DOHH2 (cell line): ENCODE data around the gene STX18.

ENCODE experiments used
- H3F3A ChIP-seq: fragments of 200-600 bp; sonication (generic), shearing (Covaris generic); 2 replicates; pipeline ENCODE4 v1.6.0; 2016; ENCODE audit warnings: antibody characterized with exemption, mild to moderate bottlenecking; ENCODE audit not compliant: control insufficient read depth, insufficient read depth
- H3K27ac ChIP-seq: fragments of 200-600 bp; sonication (generic); 2 replicates; pipeline ENCODE4 v1.5.1; 2014; ENCODE audit warnings: low read depth, mild to moderate bottlenecking, low read length, moderate library complexity
- H3K27me3 ChIP-seq: fragments of 200-600 bp; sonication (generic); 2 replicates; pipeline ENCODE4 v1.6.1; 2014; ENCODE audit warnings: mild to moderate bottlenecking, low read length, mixed read lengths; ENCODE audit not compliant: control insufficient read depth
- H3K36me3 ChIP-seq: fragments of 200-600 bp; sonication (generic); 2 replicates; pipeline ENCODE4 v1.6.1; 2014; ENCODE audit warnings: mild to moderate bottlenecking, low read length, moderate library complexity, mixed read lengths; ENCODE audit not compliant: control insufficient read depth
- H3K4me1 ChIP-seq: fragments of 200-600 bp; sonication (generic); 2 replicates; pipeline ENCODE4 v1.6.1; 2014; ENCODE audit warnings: mild to moderate bottlenecking, low read length, mixed read lengths; ENCODE audit not compliant: control insufficient read depth
- H3K4me2 ChIP-seq: fragments of 200-600 bp; sonication (generic); 2 replicates; pipeline ENCODE4 v1.6.0; 2014; ENCODE audit warnings: mild to moderate bottlenecking, low read length, moderate library complexity
- H3K4me3 ChIP-seq: fragments of 200-600 bp; sonication (generic); 2 replicates; pipeline ENCODE4 v1.5.1; 2014; ENCODE audit warnings: mild to moderate bottlenecking, low read length, mixed read lengths
- H3K79me2 ChIP-seq: fragments of 200-600 bp; sonication (generic); 2 replicates; pipeline ENCODE4 v1.6.1; 2014; ENCODE audit warnings: mild to moderate bottlenecking, low read length, mixed read lengths; ENCODE audit not compliant: control insufficient read depth
- H3K9me2 ChIP-seq: fragments of 200-600 bp; sonication (generic); replicated peaks from 2 replicates; pipeline ENCODE4 v1.6.1; 2014; ENCODE audit warnings: mild to moderate bottlenecking, low read length, mixed read lengths; ENCODE audit not compliant: control insufficient read depth
- H3K9me3 ChIP-seq: fragments of 200-600 bp; sonication (generic); 2 replicates; pipeline ENCODE4 v1.6.1; 2014; ENCODE audit warnings: antibody characterized with exemption, low read length, mixed read lengths; ENCODE audit not compliant: control insufficient read depth, insufficient read depth
- H4K20me1 ChIP-seq: fragments of 200-600 bp; sonication (generic); 2 replicates; pipeline ENCODE4 v1.6.0; 2014; ENCODE audit warnings: low read depth, mild to moderate bottlenecking, antibody characterized with exemption, low read length, moderate library complexity; ENCODE audit not compliant: control insufficient read depth, insufficient read depth
- CTCF ChIP-seq: fragments of 200-600 bp; sonication (generic); IDR thresholded peaks from one replicate; pipeline ENCODE4 v1.5.1; 2014; ENCODE audit warnings: antibody characterized with exemption, mild to moderate bottlenecking, low read depth, low read length; ENCODE audit not compliant: poor library complexity, severe bottlenecking
- EZH2phosphoT487 ChIP-seq: fragments of 200-600 bp; sonication (generic); IDR thresholded peaks from 2 replicates; pipeline ENCODE4 v1.6.1; 2017; ENCODE audit warnings: borderline replicate concordance, mild to moderate bottlenecking, antibody characterized with exemption, low read length, moderate library complexity, mixed read lengths

Gene STX18

GRCh38 chr4:4533461-4534169 lies 8.2 kb downstream of the STX18 start:
- Histone ChIP-seq H3K9me3 (no peaks in the 10 kb centered on the region), H3K27me3 (no peaks in the 10 kb centered on the region), H3K4me1 (no peaks in the 10 kb centered on the region), H3K4me3 (no peak overlapping the region), H3K27ac (no peak overlapping the region), H4K20me1 (peaks cover 15% of the 10 kb centered on the region; the same call in 1 of the 2 replicates), H3K36me3 (no peaks in the 10 kb centered on the region), H3K79me2 (peaks cover 88% of the 10 kb centered on the region), H3K9me2 (no peaks in the 10 kb centered on the region), H3K4me2 (no peak overlapping the region), H3F3A (peaks cover 4% of the 10 kb centered on the region)
- TF ChIP-seq CTCF (no peak), EZH2phosphoT487 (no peak)

GRCh38 chr4:4532371-4533154 lies 9.3 kb downstream of the STX18 start:
- H4K20me1 ChIP-seq: peaks cover 15% of the 10 kb centered on the region
- H3K9me3 ChIP-seq: no peaks in the 10 kb centered on the region
- H3K4me3 ChIP-seq: no peak overlapping the region
- H3K79me2 ChIP-seq: peaks cover 85% of the 10 kb centered on the region
- no peaks in the 10 kb centered on the region for H3K4me1 ChIP-seq
- H3K4me2 ChIP-seq: no peak overlapping the region
- no peaks in the 10 kb centered on the region for H3K9me2 ChIP-seq
- no peaks in the 10 kb centered on the region for H3K27me3 ChIP-seq
- H3F3A ChIP-seq: peaks cover 4% of the 10 kb centered on the region; the same call in 1 of the 2 replicates
- no peak overlapping the region for H3K27ac ChIP-seq
- no peaks in the 10 kb centered on the region for H3K36me3 ChIP-seq
- no peak for TF ChIP-seq CTCF

- no peak overlapping the region for H3K4me3 ChIP-seq
- H3K4me2 ChIP-seq: no peak overlapping the region
- TF ChIP-seq EZH2phosphoT487: no peak
- no peak for TF ChIP-seq CTCF
- peaks cover 14% of the 10 kb centered on the region for H3K4me1 ChIP-seq
- H3K9me2 ChIP-seq: no peaks in the 10 kb centered on the region
- H4K20me1 ChIP-seq: peaks cover 11% of the 10 kb centered on the region
- peaks cover 72% of the 10 kb centered on the region for H3K79me2 ChIP-seq
- H3K36me3 ChIP-seq: no peaks in the 10 kb centered on the region
- no peaks in the 10 kb centered on the region for H3K27me3 ChIP-seq
- peaks cover 4% of the 10 kb centered on the region; the same call in 1 of the 2 replicates for H3F3A ChIP-seq
- H3K9me3 ChIP-seq: no peaks in the 10 kb centered on the region
- no peak overlapping the region for H3K27ac ChIP-seq
Observed at GRCh38 chr4:4529392-4529791, 12.5 kb downstream of the STX18 start.
